ENCODE data around the gene NUBP1.
"Not testable (repeated sequence)": the region's sequence is repeated elsewhere in the genome, so short reads cannot be mapped to it uniquely, and the experiment has no call there.

DNA sequence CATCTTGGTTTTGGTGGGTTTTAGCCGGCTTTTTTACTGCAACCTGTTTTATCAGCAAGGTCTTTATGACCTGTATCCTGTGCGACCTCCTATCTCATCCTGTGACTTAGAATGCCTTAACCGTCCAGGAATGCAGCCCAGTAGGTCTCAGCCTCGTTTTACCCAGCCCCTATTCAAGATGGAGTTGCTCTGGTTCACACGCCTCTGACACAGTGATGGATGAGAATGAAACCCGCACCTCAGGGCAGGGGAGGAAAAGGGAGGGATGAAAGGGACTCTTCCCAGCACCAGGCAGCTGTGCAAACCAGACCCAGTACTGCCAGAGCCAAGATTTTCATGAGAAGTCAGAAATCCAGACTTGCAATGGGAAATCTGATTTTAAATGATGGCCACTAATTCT lies 33.3 kb downstream of the NUBP1 start:
- TF ChIP-seq PHF20 (IDR thresholded peaks at IDR 0.05; ENCODE audit: partially characterized antibody); POLR2AphosphoS5 (IDR thresholded peaks at IDR 0.05; ENCODE audit: control insufficient read depth, insufficient read depth, low read depth, low read length); ELF4 (CRISPR knock-in tag; IDR thresholded peaks at IDR 0.05); ZNF282 (CRISPR knock-in tag; IDR thresholded peaks at IDR 0.05); MCM2 (IDR thresholded peaks at IDR 0.05; ENCODE audit: low read depth); POLR2A (conservative IDR thresholded peaks at IDR 0.05); SPI1 (IDR thresholded peaks at IDR 0.05; ENCODE audit: borderline replicate concordance, low read depth, low read length); HCFC1 (IDR thresholded peaks at IDR 0.05; ENCODE audit: low read depth, low read length); JUND (IDR thresholded peaks at IDR 0.05; ENCODE audit: borderline replicate concordance, low read depth, low read length); JUND (tag; IDR thresholded peaks at IDR 0.05; ENCODE audit: borderline replicate concordance, low read depth, low read length): not testable (repeated sequence)
- TF ChIP-seq, protein P1, sequence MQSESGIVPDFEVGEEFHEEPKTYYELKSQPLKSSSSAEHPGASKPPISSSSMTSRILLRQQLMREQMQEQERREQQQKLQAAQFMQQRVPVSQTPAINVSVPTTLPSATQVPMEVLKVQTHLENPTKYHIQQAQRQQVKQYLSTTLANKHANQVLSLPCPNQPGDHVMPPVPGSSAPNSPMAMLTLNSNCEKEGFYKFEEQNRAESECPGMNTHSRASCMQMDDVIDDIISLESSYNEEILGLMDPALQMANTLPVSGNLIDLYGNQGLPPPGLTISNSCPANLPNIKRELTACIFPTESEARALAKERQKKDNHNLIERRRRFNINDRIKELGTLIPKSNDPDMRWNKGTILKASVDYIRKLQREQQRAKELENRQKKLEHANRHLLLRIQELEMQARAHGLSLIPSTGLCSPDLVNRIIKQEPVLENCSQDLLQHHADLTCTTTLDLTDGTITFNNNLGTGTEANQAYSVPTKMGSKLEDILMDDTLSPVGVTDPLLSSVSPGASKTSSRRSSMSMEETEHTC (IDR thresholded peaks at IDR 0.05): not testable (repeated sequence)
- TF ChIP-seq, protein P2, sequence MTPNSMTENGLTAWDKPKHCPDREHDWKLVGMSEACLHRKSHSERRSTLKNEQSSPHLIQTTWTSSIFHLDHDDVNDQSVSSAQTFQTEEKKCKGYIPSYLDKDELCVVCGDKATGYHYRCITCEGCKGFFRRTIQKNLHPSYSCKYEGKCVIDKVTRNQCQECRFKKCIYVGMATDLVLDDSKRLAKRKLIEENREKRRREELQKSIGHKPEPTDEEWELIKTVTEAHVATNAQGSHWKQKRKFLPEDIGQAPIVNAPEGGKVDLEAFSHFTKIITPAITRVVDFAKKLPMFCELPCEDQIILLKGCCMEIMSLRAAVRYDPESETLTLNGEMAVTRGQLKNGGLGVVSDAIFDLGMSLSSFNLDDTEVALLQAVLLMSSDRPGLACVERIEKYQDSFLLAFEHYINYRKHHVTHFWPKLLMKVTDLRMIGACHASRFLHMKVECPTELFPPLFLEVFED (CRISPR knock-in tag; conservative IDR thresholded peaks at IDR 0.05): not testable (repeated sequence)
- TF ChIP-seq, protein P3, sequence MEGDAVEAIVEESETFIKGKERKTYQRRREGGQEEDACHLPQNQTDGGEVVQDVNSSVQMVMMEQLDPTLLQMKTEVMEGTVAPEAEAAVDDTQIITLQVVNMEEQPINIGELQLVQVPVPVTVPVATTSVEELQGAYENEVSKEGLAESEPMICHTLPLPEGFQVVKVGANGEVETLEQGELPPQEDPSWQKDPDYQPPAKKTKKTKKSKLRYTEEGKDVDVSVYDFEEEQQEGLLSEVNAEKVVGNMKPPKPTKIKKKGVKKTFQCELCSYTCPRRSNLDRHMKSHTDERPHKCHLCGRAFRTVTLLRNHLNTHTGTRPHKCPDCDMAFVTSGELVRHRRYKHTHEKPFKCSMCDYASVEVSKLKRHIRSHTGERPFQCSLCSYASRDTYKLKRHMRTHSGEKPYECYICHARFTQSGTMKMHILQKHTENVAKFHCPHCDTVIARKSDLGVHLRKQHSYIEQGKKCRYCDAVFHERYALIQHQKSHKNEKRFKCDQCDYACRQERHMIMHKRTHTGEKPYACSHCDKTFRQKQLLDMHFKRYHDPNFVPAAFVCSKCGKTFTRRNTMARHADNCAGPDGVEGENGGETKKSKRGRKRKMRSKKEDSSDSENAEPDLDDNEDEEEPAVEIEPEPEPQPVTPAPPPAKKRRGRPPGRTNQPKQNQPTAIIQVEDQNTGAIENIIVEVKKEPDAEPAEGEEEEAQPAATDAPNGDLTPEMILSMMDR (IDR thresholded peaks at IDR 0.05 in 2 of 3, conservative IDR thresholded peaks at IDR 0.05 in 1 of 3; ENCODE audit: insufficient read depth in 2 of 3, low read depth in 1 of 3, low read length in 3 of 3): not testable (repeated sequence)

Data from K562 (cell line).